Left ventricle myocardium inferior (tissue), 1 donor: ENCODE data around the gene FEZF1. TPM values are rescaled to one million over a fixed set of nuclear protein-coding genes. Genes with fewer than 3 reads are reported as not detected.

Experiments used
- DNase-seq: peaks from one replicate; pipeline ENCODE4 v3.0.0-alpha.2; 2020
- H3K27ac ChIP-seq: fragments of 200-600 bp; replicated peaks from 2 replicates; pipeline ENCODE4 v1.8.0; 2021
- H3K27me3 ChIP-seq: fragments of 200-600 bp; 2 replicates; pipeline ENCODE4 v1.8.0; 2021; ENCODE audit warnings: low read depth
- H3K36me3 ChIP-seq: fragments of 200-600 bp; 2 replicates; pipeline ENCODE4 v1.8.0; 2021
- H3K4me1 ChIP-seq: fragments of 200-600 bp; 2 replicates; pipeline ENCODE4 v1.8.0; 2021
- H3K4me3 ChIP-seq: fragments of 200-600 bp; 2 replicates; pipeline ENCODE4 v1.8.0; 2021; ENCODE audit warnings: mild to moderate bottlenecking, moderate library complexity
- H3K9me3 ChIP-seq: fragments of 200-600 bp; replicated peaks from 2 replicates; pipeline ENCODE4 v1.8.0; 2021
- CTCF ChIP-seq: fragments of 200-600 bp; IDR thresholded peaks from 2 replicates; pipeline ENCODE4 v1.8.0; 2021; ENCODE audit warnings: antibody characterized with exemption, mild to moderate bottlenecking, borderline replicate concordance
- intact Hi-C: fragments of 100-400 bp; cut with micrococcal nuclease; formaldehyde crosslinking; loops from one replicate; pipeline ENCODE4 v1.11.0; 2022
- long read RNA-seq: library from polyadenylated mRNA; unstranded; transcript quantifications from one replicate; pipeline ENCODE4 v2.0.0, GENCODE V29; 2021
- total RNA-seq: library from RNA; stranded (reverse); fragmentation: NEBNext Ultra II Directional; extraction: Animal tissue kit (Norgen Biotek cat#: 25700); gene quantifications from one replicate; pipeline ENCODE4 v1.2.1, GENCODE V29; 2021
- donor health status: DM: no; HTN: yes; CAD: no; lungs with severe emphysema.

The FEZF1 gene
- not detected for total RNA-seq
- long read RNA-seq = 0 reads

GRCh38 chr7:122304319-122304975 is at the start of gene FEZF1:
TSS of gene FEZF1 (minus strand) at chr7:122304750. CDS start at chr7:122304437, 313 bp downstream.
- peak within 1 kb of the TSS; percentile 59 for H3K4me3 ChIP-seq
- H3K27ac ChIP-seq = no peak within 1 kb of the TSS
- H3K4me1 ChIP-seq = peaks cover 58% of the 10 kb centered on the region
- intact Hi-C loops = no loop called here
- DNase-seq = no peak
- peaks cover 100% of the 10 kb centered on the region for H3K27me3 ChIP-seq
- no peaks in the 10 kb centered on the region for H3K9me3 ChIP-seq
- H3K36me3 ChIP-seq = no peaks in the 10 kb centered on the region
- no peak for TF ChIP-seq CTCF

GRCh38 chr7:122352454-122352853 is 47.9 kb upstream of the FEZF1 start:
- H3K27ac ChIP-seq = no peak overlapping the region

GRCh38 chr7:122350701-122351100 is 46.2 kb upstream of the FEZF1 start:
- no peaks in the 10 kb centered on the region for H3K4me1 ChIP-seq
- no peak overlapping the region for H3K4me3 ChIP-seq
- DNase-seq = no peak
- no peaks in the 10 kb centered on the region for H3K36me3 ChIP-seq
- H3K27me3 ChIP-seq = no peaks in the 10 kb centered on the region
- no peak for TF ChIP-seq CTCF
- intact Hi-C loops = no loop called here
- H3K27ac ChIP-seq = no peak overlapping the region
- H3K9me3 ChIP-seq = no peaks in the 10 kb centered on the region

More at GRCh38 chr7:122352454-122352853, 47.9 kb upstream of the FEZF1 start:
- no peaks in the 10 kb centered on the region for H3K9me3 ChIP-seq
- H3K27me3 ChIP-seq = no peaks in the 10 kb centered on the region
- H3K4me1 ChIP-seq = no peaks in the 10 kb centered on the region
- TF ChIP-seq CTCF = no peak
- no peak overlapping the region for H3K4me3 ChIP-seq
- no peak for DNase-seq
- no peaks in the 10 kb centered on the region for H3K36me3 ChIP-seq
- intact Hi-C loops = no loop called here

- TF ChIP-seq CTCF = no peak
- intact Hi-C loops = no loop called here
- H3K4me1 ChIP-seq = no peaks in the 10 kb centered on the region
Observed at GRCh38 chr7:122344303-122344620, 39.7 kb upstream of the FEZF1 start.

GRCh38 chr7:122343601-122344302 is 39.2 kb upstream of the FEZF1 start:
- H3K27ac ChIP-seq = no peak overlapping the region

More at GRCh38 chr7:122344303-122344620, 39.7 kb upstream of the FEZF1 start:
- Histone ChIP-seq H3K27ac (no peak overlapping the region), H3K9me3 (no peaks in the 10 kb centered on the region), H3K4me3 (no peak overlapping the region), H3K27me3 (no peaks in the 10 kb centered on the region), H3K36me3 (peaks cover 11% of the 10 kb centered on the region)
- no peak for DNase-seq

More at GRCh38 chr7:122343601-122344302, 39.2 kb upstream of the FEZF1 start:
- H3K4me3 ChIP-seq = no peak overlapping the region
- intact Hi-C loops = no loop called here
- no peaks in the 10 kb centered on the region for H3K4me1 ChIP-seq
- H3K27me3 ChIP-seq = no peaks in the 10 kb centered on the region
- H3K36me3 ChIP-seq = peaks cover 11% of the 10 kb centered on the region
- no peak for DNase-seq
- no peak for TF ChIP-seq CTCF
- no peaks in the 10 kb centered on the region for H3K9me3 ChIP-seq
